Measurements from ENCODE around the gene PARD3B.

DNA sequence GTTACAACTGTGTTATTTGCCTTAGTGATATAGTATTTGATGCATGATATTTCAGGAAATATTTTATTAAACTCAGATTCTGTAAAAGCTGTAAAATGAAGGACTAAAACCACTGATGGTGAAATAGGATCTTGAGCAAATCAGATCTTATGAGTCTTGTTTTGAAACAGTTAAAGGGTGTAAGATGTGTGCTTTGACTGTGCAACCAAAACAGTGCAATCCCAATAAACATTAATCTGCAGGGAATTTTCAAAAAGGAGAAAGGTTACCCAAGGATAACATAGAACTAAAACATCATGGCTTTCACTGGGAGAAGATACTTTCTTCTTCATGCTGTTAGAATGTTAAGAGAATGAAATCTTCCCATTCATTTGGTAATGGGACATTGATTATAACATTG, 378.7 kb downstream of the PARD3B start:
- TF ChIP-seq, protein P1, sequence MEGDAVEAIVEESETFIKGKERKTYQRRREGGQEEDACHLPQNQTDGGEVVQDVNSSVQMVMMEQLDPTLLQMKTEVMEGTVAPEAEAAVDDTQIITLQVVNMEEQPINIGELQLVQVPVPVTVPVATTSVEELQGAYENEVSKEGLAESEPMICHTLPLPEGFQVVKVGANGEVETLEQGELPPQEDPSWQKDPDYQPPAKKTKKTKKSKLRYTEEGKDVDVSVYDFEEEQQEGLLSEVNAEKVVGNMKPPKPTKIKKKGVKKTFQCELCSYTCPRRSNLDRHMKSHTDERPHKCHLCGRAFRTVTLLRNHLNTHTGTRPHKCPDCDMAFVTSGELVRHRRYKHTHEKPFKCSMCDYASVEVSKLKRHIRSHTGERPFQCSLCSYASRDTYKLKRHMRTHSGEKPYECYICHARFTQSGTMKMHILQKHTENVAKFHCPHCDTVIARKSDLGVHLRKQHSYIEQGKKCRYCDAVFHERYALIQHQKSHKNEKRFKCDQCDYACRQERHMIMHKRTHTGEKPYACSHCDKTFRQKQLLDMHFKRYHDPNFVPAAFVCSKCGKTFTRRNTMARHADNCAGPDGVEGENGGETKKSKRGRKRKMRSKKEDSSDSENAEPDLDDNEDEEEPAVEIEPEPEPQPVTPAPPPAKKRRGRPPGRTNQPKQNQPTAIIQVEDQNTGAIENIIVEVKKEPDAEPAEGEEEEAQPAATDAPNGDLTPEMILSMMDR (conservative IDR thresholded peaks at IDR 0.05; ENCODE audit: low read depth in 2 of 2): no peak
- TF ChIP-seq EZH2 (IDR thresholded peaks at IDR 0.05; ENCODE audit: low read depth, unreplicated experiment): no peak
- TF ChIP-seq CREB1 (CRISPR knock-in tag; IDR thresholded peaks at IDR 0.05; ENCODE audit: low read depth): no peak
- TF ChIP-seq JUNB (IDR thresholded peaks at IDR 0.05; ENCODE audit: unreplicated experiment): no peak
